AG04450 (cell line): ENCODE measurements around the gene APMAP. TPM values are rescaled to one million over a fixed set of nuclear protein-coding genes. Genes with fewer than 3 reads are reported as not detected.

ENCODE experiments used
- CTCF ChIA-PET: fragments of 300-600, 350-600 bp; formaldehyde crosslinking; extraction: SDS; loops from one replicate; lab custom pipeline; 2022; ENCODE audit warnings: antibody characterized with exemption, inconsistent platforms; lab: Charles Lee
- POLR2A ChIA-PET: fragments of 350-600 bp; formaldehyde crosslinking; extraction: SDS; loops from one replicate; lab custom pipeline; 2021; ENCODE audit warnings: antibody characterized with exemption, inconsistent platforms; lab: Yijun Ruan, JAX
- DNase-seq: peaks from one replicate; pipeline ENCODE4 v3.0.0-alpha.2; 2011; ENCODE audit warnings: low read depth, low spot score
- H3K27ac ChIP-seq: one replicate; pipeline ENCODE4 v1.5.1; 2012; ENCODE audit warnings: low read depth, low read length, control low read depth
- H3K27me3 ChIP-seq: one replicate; pipeline ENCODE4 v1.6.0; 2012; ENCODE audit warnings: low read length; ENCODE audit not compliant: control insufficient read depth, insufficient read depth
- H3K4me3 ChIP-seq: 2 replicates; pipeline ENCODE4 v1.5.1; 2011; ENCODE audit warnings: mild to moderate bottlenecking, low read depth, low read length, control low read depth
- H3K9me3 ChIP-seq: 2 replicates; pipeline ENCODE4 v1.5.1; 2012; ENCODE audit warnings: low read length; ENCODE audit not compliant: control insufficient read depth, insufficient read depth
- CTCF ChIP-seq: IDR thresholded peaks from 2 replicates; pipeline ENCODE4 v1.5.1; 2011; ENCODE audit warnings: low read depth, low read length, control low read depth, inconsistent platforms
- polyA plus RNA-seq: library from polyadenylated mRNA; depleted of rRNA; stranded (reverse); fragments of >200 nt; gene quantifications from 2 replicates; pipeline ENCODE4 v1.2.3, GENCODE V29; 2011

Gene APMAP
- polyA plus RNA-seq, 1 experiment: 94.5 TPM

GRCh38 chr20:25025091-25025861, 32.7 kb upstream of the APMAP start:
- ChIA-PET POLR2A (no interaction called here), CTCF (no interaction called here)
- H3K27me3 ChIP-seq: peaks cover 8% of the 10 kb centered on the region

GRCh38 chr20:25024171-25024570, 31.6 kb upstream of the APMAP start:
- Histone ChIP-seq H3K4me3 (no peak overlapping the region), H3K9me3 (no peaks in the 10 kb centered on the region), H3K27ac (no peak overlapping the region), H3K27me3 (peaks cover 8% of the 10 kb centered on the region)
- no peak for DNase-seq
- CTCF ChIA-PET: no interaction called here
- POLR2A ChIA-PET: no interaction called here
- TF ChIP-seq CTCF: no peak

More at GRCh38 chr20:25025091-25025861, 32.7 kb upstream of the APMAP start:
- no peak for TF ChIP-seq CTCF
- DNase-seq: no peak
- no peak overlapping the region for H3K4me3 ChIP-seq
- H3K9me3 ChIP-seq: no peaks in the 10 kb centered on the region
- no peak overlapping the region for H3K27ac ChIP-seq

GRCh38 chr20:25023356-25023755, 30.8 kb upstream of the APMAP start:
- DNase-seq: no peak
- POLR2A ChIA-PET: no interaction called here
- Histone ChIP-seq H3K27ac (no peak overlapping the region), H3K27me3 (peaks cover 8% of the 10 kb centered on the region), H3K4me3 (no peak overlapping the region), H3K9me3 (no peaks in the 10 kb centered on the region)
- CTCF ChIA-PET: no interaction called here
- no peak for TF ChIP-seq CTCF

GRCh38 chr20:25022680-25023079, 30.1 kb upstream of the APMAP start:
- H3K27me3 ChIP-seq: peaks cover 8% of the 10 kb centered on the region
- H3K9me3 ChIP-seq: no peaks in the 10 kb centered on the region
- DNase-seq: no peak
- ChIA-PET POLR2A (no interaction called here), CTCF (no interaction called here)
- H3K4me3 ChIP-seq: no peak overlapping the region
- TF ChIP-seq CTCF: no peak
- no peak overlapping the region for H3K27ac ChIP-seq

- no peaks in the 10 kb centered on the region for H3K9me3 ChIP-seq
- no peak overlapping the region for H3K4me3 ChIP-seq
- TF ChIP-seq CTCF: no peak
- no peak overlapping the region for H3K27ac ChIP-seq
- ChIA-PET POLR2A (no interaction called here), CTCF (interaction anchor here (0.6 kb wide), 1 partner anchor 417 kb away, joined by 3 read pairs; no protein-coding TSS in a partner anchor)
- peaks cover 11% of the 10 kb centered on the region for H3K27me3 ChIP-seq
- DNase-seq: no peak
Measured at GRCh38 chr20:25021336-25021735, 28.8 kb upstream of the APMAP start.
